D721Med (cell line): Measurements from ENCODE around the gene NOL4L.

Experiments
- DNase-seq: peaks from one replicate; pipeline ENCODE4 v3.0.0; 2011; ENCODE audit warnings: low spot score; ENCODE audit not compliant: insufficient read length
- FAIRE-seq: peaks from 2 replicates; lab custom pipeline; 2011; peaks lifted over from hg19 to GRCh38; lab: Jason Lieb, UNC
- CTCF ChIP-seq: IDR thresholded peaks from 2 replicates; pipeline ENCODE4 v1.5.1; 2012; ENCODE audit warnings: mild to moderate bottlenecking, control low read depth; ENCODE audit not compliant: insufficient read depth; ENCODE audit errors: missing control alignments

Gene NOL4L

GRCh38 chr20:32588040-32588439 is 2.9 kb upstream of the NOL4L start:
- no peak for TF ChIP-seq CTCF
- FAIRE-seq = no peak

GRCh38 chr20:32586291-32586690 is 1.2 kb upstream of the NOL4L start:
- FAIRE-seq = no peak
- no peak for TF ChIP-seq CTCF

More at GRCh38 chr20:32588040-32588439, 2.9 kb upstream of the NOL4L start:
- DNase-seq = no peak

GRCh38 chr20:32585586-32586127 is 524 bp upstream of the NOL4L start:
- TF ChIP-seq CTCF = no peak
- DNase-seq = no peak
- FAIRE-seq = no peak

More at GRCh38 chr20:32586291-32586690, 1.2 kb upstream of the NOL4L start:
- no peak for DNase-seq

DNA sequence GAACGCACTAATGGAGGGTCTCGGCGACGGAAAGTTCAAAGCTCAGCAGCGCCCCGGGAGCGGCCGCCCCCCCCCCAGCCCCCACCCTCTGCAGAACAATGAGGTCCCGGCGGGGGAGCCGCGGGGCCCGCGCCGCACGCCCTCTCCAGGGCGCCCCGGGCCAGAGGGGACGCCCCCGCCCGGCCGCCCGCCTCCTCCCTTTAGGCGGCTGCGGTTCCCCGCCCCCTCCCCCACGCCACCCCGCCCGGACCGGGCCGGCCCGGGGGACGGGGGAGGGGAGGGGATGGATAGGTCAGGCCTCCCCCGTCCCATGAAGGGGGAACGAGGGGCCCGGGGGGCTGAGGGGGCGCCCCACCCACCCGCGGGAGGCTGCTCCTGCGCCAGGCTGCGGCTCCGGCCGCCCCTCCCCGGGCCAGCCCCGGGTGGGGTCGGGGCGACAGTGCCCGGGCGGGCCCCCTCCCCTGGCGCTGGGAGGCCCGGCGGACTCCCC is 1.5 kb downstream of the NOL4L start:
- FAIRE-seq (no peak), DNase-seq (no peak)
- no peak for TF ChIP-seq CTCF

GRCh38 chr20:32582659-32583580 is 2.2 kb downstream of the NOL4L start:
- DNase-seq (no peak), FAIRE-seq (no peak)
- no peak for TF ChIP-seq CTCF

- no peak for DNase-seq
- no peak for TF ChIP-seq CTCF
Observed at GRCh38 chr20:32581839-32582658, 3.1 kb downstream of the NOL4L start.

More at GRCh38 chr20:32581839-32582658, 3.1 kb downstream of the NOL4L start:
- FAIRE-seq = no peak
